Activated B cell treated with CpG ODN at 0.5 μM for 24 hours (primary cell): Measurements from ENCODE around the gene ADAMTS12. TPM values are rescaled to one million over a fixed set of nuclear protein-coding genes. Genes with fewer than 3 reads are reported as not detected.

Source experiments
- ATAC-seq: fragments of 200-7000 bp; cut with Tn5 transposase; one replicate; pipeline ENCODE4 v1.10.0; 2021; ENCODE audit warnings: low read depth, mild to moderate bottlenecking, moderate library complexity
- CTCF ChIA-PET: fragments of 350-600 bp; sonication (Branson Sonifier 250); formaldehyde crosslinking; loops from one replicate; lab custom pipeline; 2021; ENCODE audit warnings: antibody characterized with exemption; lab: Charles Lee
- POLR2A ChIA-PET: fragments of 350-600 bp; sonication (Branson Sonifier 250); formaldehyde crosslinking; loops from one replicate; lab custom pipeline; 2021; ENCODE audit warnings: antibody characterized with exemption; lab: Charles Lee
- DNase-seq: peaks from one replicate; pipeline ENCODE4 v3.0.0; 2022
- H3K27ac Mint-ChIP-seq: one replicate; pipeline ENCODE4 v1.8.0; 2020; ENCODE audit warnings: mixed read lengths
- H3K27me3 Mint-ChIP-seq: one replicate; pipeline ENCODE4 v1.8.0; 2021; ENCODE audit warnings: mixed read lengths
- H3K36me3 Mint-ChIP-seq: one replicate; pipeline ENCODE4 v1.8.0; 2021; ENCODE audit warnings: low read depth, mixed read lengths
- H3K4me1 Mint-ChIP-seq: one replicate; pipeline ENCODE4 v1.8.0; 2021; ENCODE audit warnings: mixed read lengths
- H3K4me3 Mint-ChIP-seq: one replicate; pipeline ENCODE4 v1.8.0; 2020; ENCODE audit warnings: mild to moderate bottlenecking, mixed read lengths
- H3K9me3 Mint-ChIP-seq: one replicate; pipeline ENCODE4 v1.8.0; 2020; ENCODE audit warnings: mixed read lengths
- intact Hi-C: fragments of 100-400 bp; cut with micrococcal nuclease; formaldehyde crosslinking; loops from one replicate; pipeline ENCODE4 v1.15.1; 2024
- total RNA-seq: library from RNA; stranded (reverse); gene quantifications from 2 replicates; pipeline ENCODE4 v1.2.3, GENCODE V29; 2022
- TF ChIP-seq, protein P1 (sequence below): fragments of 200-600 bp; IDR thresholded peaks from one replicate; pipeline ENCODE4 v1.8.0; 2022; ENCODE audit warnings: antibody characterized with exemption, mild to moderate bottlenecking

Gene ADAMTS12
- total RNA-seq, 1 donor from 2014 or later = not detected

DNA sequence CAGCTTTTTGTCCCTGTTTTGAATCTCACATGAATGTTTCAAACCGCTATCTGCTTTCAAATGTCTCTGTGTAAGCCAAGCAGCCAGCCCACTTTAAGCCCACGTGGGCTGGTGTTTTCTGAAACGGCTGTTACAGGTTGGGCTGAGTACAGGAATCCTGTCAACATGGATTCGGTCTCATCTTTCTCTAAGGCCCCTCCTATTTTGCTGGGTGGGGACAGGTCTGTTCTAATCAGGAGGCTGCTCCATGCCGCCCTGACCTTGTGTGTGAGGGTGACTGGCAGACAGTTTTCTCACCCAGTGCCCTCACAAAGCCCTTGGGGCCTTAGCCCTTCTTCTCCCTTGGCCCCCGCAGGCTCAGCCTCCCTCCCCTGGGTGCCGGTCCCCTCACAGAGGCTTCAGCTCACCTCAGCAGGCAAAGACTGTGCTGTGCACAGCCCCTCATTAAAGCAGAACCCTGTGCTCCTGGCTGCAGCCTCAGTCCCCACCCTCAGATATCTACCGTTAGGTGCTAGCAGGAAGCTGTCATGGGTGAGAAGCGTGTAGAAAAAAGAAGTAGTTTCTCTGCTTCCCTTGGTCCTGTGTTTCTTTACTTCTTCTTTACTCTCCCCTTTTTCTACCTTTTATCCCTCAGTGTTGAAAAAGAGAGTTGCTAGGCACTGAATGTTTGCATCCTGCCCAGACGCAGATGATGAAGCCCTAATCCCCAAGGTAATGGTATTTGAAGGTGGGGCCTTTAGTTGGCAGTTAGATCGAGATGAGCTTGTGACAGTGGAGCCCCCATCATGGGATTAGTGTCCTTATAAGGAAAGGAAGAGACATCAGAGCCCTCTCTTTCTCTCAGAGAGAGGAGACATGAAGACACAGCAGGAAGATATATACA, 205.7 kb downstream of the ADAMTS12 start:
- H3K9me3 Mint-ChIP-seq = no peaks in the 10 kb centered on the region
- TF ChIP-seq, protein P1, sequence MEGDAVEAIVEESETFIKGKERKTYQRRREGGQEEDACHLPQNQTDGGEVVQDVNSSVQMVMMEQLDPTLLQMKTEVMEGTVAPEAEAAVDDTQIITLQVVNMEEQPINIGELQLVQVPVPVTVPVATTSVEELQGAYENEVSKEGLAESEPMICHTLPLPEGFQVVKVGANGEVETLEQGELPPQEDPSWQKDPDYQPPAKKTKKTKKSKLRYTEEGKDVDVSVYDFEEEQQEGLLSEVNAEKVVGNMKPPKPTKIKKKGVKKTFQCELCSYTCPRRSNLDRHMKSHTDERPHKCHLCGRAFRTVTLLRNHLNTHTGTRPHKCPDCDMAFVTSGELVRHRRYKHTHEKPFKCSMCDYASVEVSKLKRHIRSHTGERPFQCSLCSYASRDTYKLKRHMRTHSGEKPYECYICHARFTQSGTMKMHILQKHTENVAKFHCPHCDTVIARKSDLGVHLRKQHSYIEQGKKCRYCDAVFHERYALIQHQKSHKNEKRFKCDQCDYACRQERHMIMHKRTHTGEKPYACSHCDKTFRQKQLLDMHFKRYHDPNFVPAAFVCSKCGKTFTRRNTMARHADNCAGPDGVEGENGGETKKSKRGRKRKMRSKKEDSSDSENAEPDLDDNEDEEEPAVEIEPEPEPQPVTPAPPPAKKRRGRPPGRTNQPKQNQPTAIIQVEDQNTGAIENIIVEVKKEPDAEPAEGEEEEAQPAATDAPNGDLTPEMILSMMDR = no peak
- peak; percentile 21 for ATAC-seq
- H3K4me3 Mint-ChIP-seq = peak overlapping the region; percentile 36
- no peaks in the 10 kb centered on the region for H3K36me3 Mint-ChIP-seq
- POLR2A ChIA-PET = no interaction called here
- no peaks in the 10 kb centered on the region for H3K27me3 Mint-ChIP-seq
- peak overlapping the region; percentile 57 for H3K27ac Mint-ChIP-seq
- peaks cover 26% of the 10 kb centered on the region for H3K4me1 Mint-ChIP-seq
- intact Hi-C loops = no loop called here
- no peak for DNase-seq
- CTCF ChIA-PET = interaction anchor here (1.0 kb wide), 1 partner anchor 249 kb away, joined by 4 read pairs; no protein-coding TSS in a partner anchor

GRCh38 chr5:33684496-33685159, 207.2 kb downstream of the ADAMTS12 start:
- DNase-seq (no peak), ATAC-seq (no peak)
- H3K36me3 Mint-ChIP-seq = no peaks in the 10 kb centered on the region
- H3K27ac Mint-ChIP-seq = no peak overlapping the region
- intact Hi-C loops = no loop called here
- TF ChIP-seq, protein P1 = no peak
- H3K4me3 Mint-ChIP-seq = no peak overlapping the region
- peaks cover 26% of the 10 kb centered on the region for H3K4me1 Mint-ChIP-seq
- ChIA-PET POLR2A (no interaction called here), CTCF (no interaction called here)
- no peaks in the 10 kb centered on the region for H3K27me3 Mint-ChIP-seq
- no peaks in the 10 kb centered on the region for H3K9me3 Mint-ChIP-seq

GRCh38 chr5:33679791-33680190, 212.0 kb downstream of the ADAMTS12 start:
- no peak overlapping the region for H3K27ac Mint-ChIP-seq
- no peak for ATAC-seq
- no peaks in the 10 kb centered on the region for H3K27me3 Mint-ChIP-seq
- CTCF ChIA-PET = no interaction called here
- POLR2A ChIA-PET = no interaction called here
- TF ChIP-seq, protein P1 = no peak
- DNase-seq = no peak
- no peak overlapping the region for H3K4me3 Mint-ChIP-seq
- no peaks in the 10 kb centered on the region for H3K36me3 Mint-ChIP-seq
- H3K9me3 Mint-ChIP-seq = no peaks in the 10 kb centered on the region
- intact Hi-C loops = no loop called here
- H3K4me1 Mint-ChIP-seq = peaks cover 7% of the 10 kb centered on the region

- Mint-ChIP-seq H3K9me3 (no peaks in the 10 kb centered on the region), H3K4me3 (peak overlapping the region; percentile 49), H3K4me1 (peaks cover 5% of the 10 kb centered on the region), H3K27ac (no peak overlapping the region), H3K27me3 (no peaks in the 10 kb centered on the region), H3K36me3 (no peaks in the 10 kb centered on the region)
- DNase-seq = no peak
- POLR2A ChIA-PET = no interaction called here
- TF ChIP-seq, protein P1 = no peak
- intact Hi-C loops = loop anchor here (2.0 kb wide), 1 partner anchor 37 kb away; no protein-coding TSS in a partner anchor
- CTCF ChIA-PET = interaction anchor here (0.7 kb wide), 1 partner anchor 259 kb away, joined by 3 read pairs; no protein-coding TSS in a partner anchor
- peak; percentile 37 for ATAC-seq
Observed at GRCh38 chr5:33675958-33676464, 215.8 kb downstream of the ADAMTS12 start.
